CD14-positive monocyte (primary cell): ENCODE data around the gene TUBAL3. TPM values are rescaled to one million over a fixed set of nuclear protein-coding genes. Genes with fewer than 3 reads are reported as not detected.

Source experiments
- DNase-seq, 3 donors: peaks; one replicate each; pipeline ENCODE4 v3.0.0-alpha.2; 2011 to 2022
- H2AFZ ChIP-seq: 2 replicates; pipeline ENCODE4 v1.6.0; 2012; ENCODE audit warnings: mild to moderate bottlenecking, low read depth, low read length, inconsistent platforms; ENCODE audit not compliant: insufficient read depth, poor library complexity, severe bottlenecking
- H3K27ac ChIP-seq, 2 donors: 1 replicate in 1 of 2; 2 replicates in 1 of 2; pipeline ENCODE4 v1.5.1; 2012 to 2013; ENCODE audit warnings: low read length in 2 of 2, control low read depth in 1 of 2, inconsistent platforms in 1 of 2, low read depth in 1 of 2, mild to moderate bottlenecking in 1 of 2
- H3K27me3 ChIP-seq, 2 donors: one replicate each; pipeline versions ENCODE4 v1.6.0 to v1.6.1; 2011 to 2013; ENCODE audit warnings: low read length in 2 of 2; ENCODE audit not compliant: control insufficient read depth in 2 of 2, insufficient read depth in 2 of 2
- H3K36me3 ChIP-seq, 2 donors: replicated peaks in 1 of 2; 1 replicate in 1 of 2; 2 replicates in 1 of 2; pipeline versions ENCODE4 v1.5.1 to v1.6.1; 2012 to 2013; ENCODE audit warnings: low read length in 2 of 2, control low read depth in 1 of 2, inconsistent platforms in 1 of 2, mild to moderate bottlenecking in 1 of 2; ENCODE audit not compliant: insufficient read depth in 2 of 2, control insufficient read depth in 1 of 2
- H3K4me1 ChIP-seq, 2 donors: 1 replicate in 1 of 2; 2 replicates in 1 of 2; pipeline versions ENCODE4 v1.5.1 to v1.6.1; 2012 to 2013; ENCODE audit warnings: low read length in 2 of 2, control low read depth in 1 of 2, inconsistent platforms in 1 of 2, mild to moderate bottlenecking in 1 of 2, moderate library complexity in 1 of 2; ENCODE audit not compliant: insufficient read depth in 2 of 2, control insufficient read depth in 1 of 2
- H3K4me2 ChIP-seq: replicated peaks from 2 replicates; pipeline ENCODE3; 2012; ENCODE audit warnings: low read length, moderate library complexity, mild to moderate bottlenecking; ENCODE audit not compliant: poor library complexity, severe bottlenecking; ENCODE audit errors: extremely low read depth
- H3K4me3 ChIP-seq, 3 experiments: fragments of 200-600 bp in 1 of 3; sonication (generic) in 1 of 3; replicated peaks in 1 of 3; 1 replicate in 2 of 3; 2 replicates in 1 of 3; pipeline ENCODE4 v1.5.1; 2011 to 2013; ENCODE audit warnings: low read length in 3 of 3, mild to moderate bottlenecking in 3 of 3, control low read depth in 2 of 3, low read depth in 2 of 3, inconsistent platforms in 1 of 3, moderate library complexity in 1 of 3
- H3K79me2 ChIP-seq: 2 replicates; pipeline ENCODE4 v1.6.0; 2012; ENCODE audit warnings: mild to moderate bottlenecking, control low read depth, inconsistent platforms, low read length, moderate library complexity; ENCODE audit not compliant: insufficient read depth
- H3K9ac ChIP-seq: 2 replicates; pipeline ENCODE4 v1.6.0; 2017; ENCODE audit warnings: low read length, mild to moderate bottlenecking; ENCODE audit not compliant: insufficient read depth, poor library complexity, severe bottlenecking
- H3K9me3 ChIP-seq, 2 donors: replicated peaks in 1 of 2; 1 replicate in 1 of 2; 2 replicates in 1 of 2; pipeline versions ENCODE4 v1.5.1 to v1.6.1; 2012 to 2013; ENCODE audit warnings: low read length in 2 of 2, control low read depth in 1 of 2; ENCODE audit not compliant: control insufficient read depth in 1 of 2, insufficient read depth in 1 of 2
- H4K20me1 ChIP-seq: 2 replicates; pipeline ENCODE4 v1.6.0; 2012; ENCODE audit warnings: mild to moderate bottlenecking, low read length, control low read depth, moderate library complexity; ENCODE audit not compliant: insufficient read depth
- H3K27ac Mint-ChIP-seq, 7 donors: one replicate each; pipeline ENCODE4 v1.8.0; 2020; ENCODE audit warnings: mild to moderate bottlenecking in 7 of 7, mixed read lengths in 7 of 7, moderate library complexity in 6 of 7, inconsistent platforms in 2 of 7
- H3K27me3 Mint-ChIP-seq, 3 donors: one replicate each; pipeline ENCODE4 v1.8.0; 2021 to 2022; ENCODE audit warnings: low read depth in 3 of 3, mild to moderate bottlenecking in 3 of 3, mixed read lengths in 3 of 3, moderate library complexity in 3 of 3, inconsistent platforms in 1 of 3
- H3K36me3 Mint-ChIP-seq, 2 donors: one replicate each; pipeline ENCODE4 v1.8.0; 2020; ENCODE audit warnings: mixed read lengths in 2 of 2, inconsistent platforms in 1 of 2, mild to moderate bottlenecking in 1 of 2
- H3K4me1 Mint-ChIP-seq: one replicate; pipeline ENCODE4 v1.8.0; 2020; ENCODE audit warnings: mild to moderate bottlenecking, mixed read lengths
- H3K4me3 Mint-ChIP-seq, 2 donors: one replicate each; pipeline ENCODE4 v1.8.0; 2020; ENCODE audit warnings: mild to moderate bottlenecking in 2 of 2, mixed read lengths in 2 of 2, moderate library complexity in 1 of 2
- H3K9me3 Mint-ChIP-seq, 7 donors: one replicate each; pipeline ENCODE4 v1.8.0; 2020 to 2022; ENCODE audit warnings: mixed read lengths in 7 of 7, mild to moderate bottlenecking in 6 of 7, moderate library complexity in 6 of 7, inconsistent platforms in 2 of 7
- CTCF ChIP-seq: fragments of 200-600 bp; IDR thresholded peaks from one replicate; pipeline ENCODE4 v1.8.0; 2022; ENCODE audit warnings: antibody characterized with exemption, mild to moderate bottlenecking
- WGBS: methylation state at CpG from one replicate; pipeline ENCODE4 v1.1.5; 2013; ENCODE audit warnings: missing lambda C conversion rate; ENCODE audit not compliant: insufficient coverage; 5-methylcytosine and 5-hydroxymethylcytosine counted together
- intact Hi-C, 2 donors: fragments of 100-400 bp; cut with micrococcal nuclease; formaldehyde crosslinking; loops; one replicate each; pipeline versions ENCODE4 v1.15.0 to v1.15.1; 2023
- polyA plus RNA-seq, 3 donors: library from polyadenylated mRNA; depleted of rRNA in 1 of 3; unstranded in 2 of 3; stranded (reverse) in 1 of 3; fragments of 300-500 nt in 2 of 3; fragments of >200 nt in 1 of 3; fragmentation: Illumina TruSeq in 2 of 3; gene quantifications; 1 replicate in 2 of 3; 2 replicates in 1 of 3; pipeline ENCODE4 v1.2.3, GENCODE V29; 2012 to 2021

Gene TUBAL3
- polyA plus RNA-seq, 3 donors, result not detected

- Mint-ChIP-seq H3K4me1 (no peaks in the 10 kb centered on the region), H3K27ac (peak overlapping the region in 1 of 7 donors; percentile 86), H3K9me3 (peaks cover 2 to 22% (median 7%) of the 10 kb centered on the region in 7 donors), H3K36me3 (no peaks in the 10 kb centered on the region), H3K27me3 (peaks cover 2 to 3% (median 2%) of the 10 kb centered on the region in 3 donors), H3K4me3 (no peak overlapping the region)
- Histone ChIP-seq H3K27ac (no peak overlapping the region), H3K4me1 (no peaks in the 10 kb centered on the region), H4K20me1 (no peaks in the 10 kb centered on the region), H3K79me2 (no peaks in the 10 kb centered on the region), H2AFZ (no peak overlapping the region), H3K36me3 (no peaks in the 10 kb centered on the region), H3K27me3 (no peaks in the 10 kb centered on the region), H3K9me3 (no peaks in the 10 kb centered on the region), H3K4me2 (no peak overlapping the region), H3K9ac (no peak overlapping the region), H3K4me3 (no peak overlapping the region)
- DNase-seq, result no peak
- 93% methylated on average over 7 of the region's 22 CpGs for WGBS
- TF ChIP-seq CTCF, result no peak
- intact Hi-C loops, result no loop called here
Measured at GRCh38 chr10:5373891-5374611, 30.6 kb downstream of the TUBAL3 start.

GRCh38 chr10:5373307-5373706 lies 31.3 kb downstream of the TUBAL3 start:
- H3K4me3 ChIP-seq, result no peak overlapping the region
- WGBS, result 94% methylated on average over 3 of the region's 4 CpGs
- H3K27ac ChIP-seq, result no peak overlapping the region
- Mint-ChIP-seq H3K27ac (peak overlapping the region in 1 of 7 donors; percentile 86), H3K36me3 (no peaks in the 10 kb centered on the region), H3K27me3 (peaks cover 3% of the 10 kb centered on the region in 3 donors), H3K4me3 (no peak overlapping the region), H3K9me3 (peaks cover 2 to 20% (median 7%) of the 10 kb centered on the region in 7 donors), H3K4me1 (no peaks in the 10 kb centered on the region)
- intact Hi-C loops, result no loop called here
- H3K79me2 ChIP-seq, result no peaks in the 10 kb centered on the region
- H3K4me2 ChIP-seq, result no peak overlapping the region
- no peaks in the 10 kb centered on the region for H4K20me1 ChIP-seq
- H3K4me1 ChIP-seq, result no peaks in the 10 kb centered on the region
- H2AFZ ChIP-seq, result no peak overlapping the region
- TF ChIP-seq CTCF, result no peak
- no peak for DNase-seq
- H3K9ac ChIP-seq, result no peak overlapping the region
- H3K36me3 ChIP-seq, result no peaks in the 10 kb centered on the region
- H3K9me3 ChIP-seq, result no peaks in the 10 kb centered on the region
- H3K27me3 ChIP-seq, result no peaks in the 10 kb centered on the region
